ENCODE results near the gene ACP4.

The ACP4 gene

GRCh38 chr19:50790922-50791467 is 780 bp downstream of the ACP4 start:
- Histone ChIP-seq H4K91ac (ENCODE audit: low read depth, low read length, poor library complexity) (no peak overlapping the region), H3K4me3 (ENCODE audit: low read length in 2 of 2) (no peak overlapping the region), H3K36me3 (replicated peaks in 1 of 2; ENCODE audit: control insufficient read depth in 2 of 2, insufficient read depth in 2 of 2, low read length in 2 of 2) (peaks cover 8 to 11% of the 10 kb centered on the region in 2 donors), H2BK15ac (ENCODE audit: low read length) (no peak overlapping the region), H3K79me1 (ENCODE audit: low read depth, low read length) (peaks cover 2% of the 10 kb centered on the region), H2BK5ac (ENCODE audit: low read length) (no peak overlapping the region), H2AFZ (ENCODE audit: low read length) (no peak overlapping the region), H3K4me2 (ENCODE audit: insufficient read depth, low read length, poor library complexity, severe bottlenecking) (no peak overlapping the region), H3K4ac (ENCODE audit: low read length) (no peak overlapping the region), H3K23ac (ENCODE audit: low read depth, low read length, poor library complexity) (no peak overlapping the region), H3K27me3 (ENCODE audit: control insufficient read depth in 3 of 3, insufficient read depth in 3 of 3, low read depth in 1 of 3, low read length in 3 of 3) (no peaks in the 10 kb centered on the region), H3K4me1 (ENCODE audit: control insufficient read depth in 2 of 2, insufficient read depth in 1 of 2, low read depth in 1 of 2, low read length in 2 of 2) (peaks cover 4 to 5% of the 10 kb centered on the region in 2 donors), H3K9me3 (replicated peaks in 1 of 2; ENCODE audit: control insufficient read depth in 2 of 2, insufficient read depth in 1 of 2, low read depth in 1 of 2, low read length in 2 of 2) (peaks cover 0 to 2% of the 10 kb centered on the region in 2 donors), H3K18ac (ENCODE audit: low read length) (no peak overlapping the region), H3K9ac (ENCODE audit: low read depth, low read length, poor library complexity) (no peak overlapping the region), H2BK120ac (ENCODE audit: low read depth, low read length) (no peak overlapping the region), H3K14ac (ENCODE audit: low read length) (no peak overlapping the region), H2BK12ac (ENCODE audit: low read length) (no peak overlapping the region), H3K27ac (replicated peaks; ENCODE audit: low read length) (no peak overlapping the region), H4K8ac (ENCODE audit: low read depth, low read length) (no peak overlapping the region), H2AK5ac (ENCODE audit: low read depth, low read length) (no peak overlapping the region)
- no CpG with 5 or more reads among the region's 6 CpGs for WGBS, 2 donors (ENCODE audit: extremely low coverage in 2 of 2, insufficient read length in 2 of 2, insufficient replicate concordance in 1 of 2)
- no peak for DNase-seq (ENCODE audit: low spot score)

GRCh38 chr19:50791594-50792271 is 1.5 kb downstream of the ACP4 start:
- Histone ChIP-seq H2BK5ac (ENCODE audit: low read length) (no peak overlapping the region), H3K79me1 (ENCODE audit: low read depth, low read length) (peaks cover 2% of the 10 kb centered on the region), H2AFZ (ENCODE audit: low read length) (no peak overlapping the region), H3K4me2 (ENCODE audit: insufficient read depth, low read length, poor library complexity, severe bottlenecking) (no peak overlapping the region), H3K4me3 (ENCODE audit: low read length in 2 of 2) (no peak overlapping the region), H3K18ac (ENCODE audit: low read length) (peak overlapping the region; percentile 11), H4K8ac (ENCODE audit: low read depth, low read length) (no peak overlapping the region), H3K4ac (ENCODE audit: low read length) (no peak overlapping the region), H3K27me3 (ENCODE audit: control insufficient read depth in 3 of 3, insufficient read depth in 3 of 3, low read depth in 1 of 3, low read length in 3 of 3) (no peaks in the 10 kb centered on the region), H3K23ac (ENCODE audit: low read depth, low read length, poor library complexity) (peak overlapping the region; percentile 17), H3K36me3 (replicated peaks in 1 of 2; ENCODE audit: control insufficient read depth in 2 of 2, insufficient read depth in 2 of 2, low read length in 2 of 2) (peaks cover 10 to 18% of the 10 kb centered on the region in 2 donors), H3K9me3 (replicated peaks in 1 of 2; ENCODE audit: control insufficient read depth in 2 of 2, insufficient read depth in 1 of 2, low read depth in 1 of 2, low read length in 2 of 2) (peaks cover 0 to 2% of the 10 kb centered on the region in 2 donors), H3K4me1 (ENCODE audit: control insufficient read depth in 2 of 2, insufficient read depth in 1 of 2, low read depth in 1 of 2, low read length in 2 of 2) (peaks cover 0 to 5% of the 10 kb centered on the region in 2 donors), H2BK12ac (ENCODE audit: low read length) (no peak overlapping the region), H3K27ac (replicated peaks; ENCODE audit: low read length) (no peak overlapping the region), H2AK5ac (ENCODE audit: low read depth, low read length) (peak overlapping the region; percentile 69), H2BK120ac (ENCODE audit: low read depth, low read length) (no peak overlapping the region), H3K14ac (ENCODE audit: low read length) (no peak overlapping the region), H4K91ac (ENCODE audit: low read depth, low read length, poor library complexity) (no peak overlapping the region), H2BK15ac (ENCODE audit: low read length) (no peak overlapping the region), H3K9ac (ENCODE audit: low read depth, low read length, poor library complexity) (no peak overlapping the region)
- DNase-seq (ENCODE audit: low spot score): no peak
- no CpG with 5 or more reads among the region's 47 CpGs for WGBS, 2 donors (ENCODE audit: extremely low coverage in 2 of 2, insufficient read length in 2 of 2, insufficient replicate concordance in 1 of 2)

- Histone ChIP-seq H2AFZ (ENCODE audit: low read length) (no peak overlapping the region), H3K9me3 (replicated peaks in 1 of 2; ENCODE audit: control insufficient read depth in 2 of 2, insufficient read depth in 1 of 2, low read depth in 1 of 2, low read length in 2 of 2) (peaks cover 0 to 2% of the 10 kb centered on the region in 2 donors), H3K14ac (ENCODE audit: low read length) (no peak overlapping the region), H2BK15ac (ENCODE audit: low read length) (no peak overlapping the region), H3K27ac (replicated peaks; ENCODE audit: low read length) (no peak overlapping the region), H2AK5ac (ENCODE audit: low read depth, low read length) (no peak overlapping the region), H4K91ac (ENCODE audit: low read depth, low read length, poor library complexity) (no peak overlapping the region), H3K9ac (ENCODE audit: low read depth, low read length, poor library complexity) (no peak overlapping the region), H2BK12ac (ENCODE audit: low read length) (no peak overlapping the region), H3K18ac (ENCODE audit: low read length) (no peak overlapping the region), H2BK120ac (ENCODE audit: low read depth, low read length) (no peak overlapping the region), H4K8ac (ENCODE audit: low read depth, low read length) (no peak overlapping the region), H3K79me1 (ENCODE audit: low read depth, low read length) (peaks cover 2% of the 10 kb centered on the region), H3K4me2 (ENCODE audit: insufficient read depth, low read length, poor library complexity, severe bottlenecking) (no peak overlapping the region), H3K27me3 (ENCODE audit: control insufficient read depth in 3 of 3, insufficient read depth in 3 of 3, low read depth in 1 of 3, low read length in 3 of 3) (no peaks in the 10 kb centered on the region), H3K36me3 (replicated peaks in 1 of 2; ENCODE audit: control insufficient read depth in 2 of 2, insufficient read depth in 2 of 2, low read length in 2 of 2) (peaks cover 16 to 26% of the 10 kb centered on the region in 2 donors), H3K4me1 (ENCODE audit: control insufficient read depth in 2 of 2, insufficient read depth in 1 of 2, low read depth in 1 of 2, low read length in 2 of 2) (peaks cover 0 to 5% of the 10 kb centered on the region in 2 donors), H3K4ac (ENCODE audit: low read length) (no peak overlapping the region), H2BK5ac (ENCODE audit: low read length) (no peak overlapping the region), H3K4me3 (ENCODE audit: low read length in 2 of 2) (peak overlapping the region in 1 of 2 donors; percentile 53), H3K23ac (ENCODE audit: low read depth, low read length, poor library complexity) (peak overlapping the region; percentile 17)
- no peak for DNase-seq (ENCODE audit: low spot score)
- WGBS, 2 donors (ENCODE audit: extremely low coverage in 2 of 2, insufficient read length in 2 of 2, insufficient replicate concordance in 1 of 2): no CpG with 5 or more reads among the region's 13 CpGs
Measured at GRCh38 chr19:50792272-50793250, 2.3 kb downstream of the ACP4 start.

All from neuronal stem cell (in vitro differentiated cells).